ENCODE measurements around the gene PDCD1.
A peak's percentile ranks its signal among the peaks of the same experiment; 100 is the strongest.

The PDCD1 gene

DNA sequence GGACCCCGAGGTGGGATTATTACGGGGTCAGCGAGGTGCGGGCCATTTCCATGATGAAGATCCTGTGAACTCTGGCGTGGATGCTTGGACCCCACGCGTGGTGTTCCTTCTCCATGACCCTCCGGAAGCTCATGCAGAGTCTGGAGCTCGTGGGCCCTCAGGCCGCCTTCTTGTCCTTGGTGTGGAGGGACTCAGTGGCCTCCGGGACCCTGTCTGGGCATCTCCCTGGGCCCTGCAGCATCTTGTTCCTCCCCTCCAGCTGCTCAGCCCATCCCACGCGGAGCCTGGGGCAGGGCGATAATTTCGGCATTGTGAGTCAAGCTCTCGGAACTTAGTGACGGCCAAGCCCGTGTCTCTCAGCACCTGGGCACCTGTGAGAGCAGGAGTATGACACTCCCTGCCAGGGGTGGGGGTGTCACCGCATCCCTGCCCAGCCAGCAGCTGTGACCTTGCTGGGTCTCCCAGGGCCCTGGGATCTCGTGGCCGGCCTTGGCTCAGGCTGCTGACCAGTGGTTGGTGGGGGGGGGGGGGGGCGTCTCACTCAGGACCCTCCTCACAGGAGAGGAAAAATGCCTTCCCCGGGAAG, 35.5 kb upstream of the PDCD1 start:
- no peak for DNase-seq
- no peak overlapping the region for H3K4ac ChIP-seq (ENCODE audit: low read depth in 1 of 2, low read length in 2 of 2)

DNA sequence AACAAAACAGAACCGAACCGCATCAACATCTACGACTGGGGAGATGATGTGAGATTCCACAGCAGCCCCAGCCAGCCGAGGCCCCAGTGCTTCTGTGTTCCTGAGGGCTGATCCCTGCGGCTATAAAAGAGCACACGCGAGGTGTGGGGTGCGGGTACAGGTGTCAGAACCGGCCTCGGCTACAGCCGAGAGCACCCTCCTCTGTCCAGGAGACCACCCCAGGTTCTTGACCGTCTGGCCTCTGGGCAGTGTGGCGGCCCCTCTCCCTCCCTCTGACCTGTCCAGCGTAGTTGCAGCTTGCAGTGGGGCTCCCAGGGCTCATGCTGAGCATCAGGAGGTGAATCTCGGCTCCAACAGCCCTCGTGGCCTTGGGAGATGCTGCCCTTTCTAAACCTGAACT, 34.6 kb upstream of the PDCD1 start:
- Histone ChIP-seq H3K4me2 (ENCODE audit: low read length, poor library complexity, severe bottlenecking) (no peak overlapping the region), H4K91ac (ENCODE audit: low read length) (no peak overlapping the region), H3K23ac (ENCODE audit: low read length in 2 of 2) (no peak overlapping the region), H2AK5ac (ENCODE audit: low read length, severe bottlenecking) (no peak overlapping the region), H3K18ac (ENCODE audit: low read depth in 1 of 2, low read length in 2 of 2) (no peak overlapping the region), H2BK15ac (ENCODE audit: low read depth, poor library complexity, severe bottlenecking) (no peak overlapping the region), H3K36me3 (ENCODE audit: control insufficient read depth in 1 of 2, insufficient read depth in 2 of 2, low read depth in 1 of 2, low read length in 2 of 2) (peaks cover 0 to 6% of the 10 kb centered on the region in 2 experiments), H3K9me3 (ENCODE audit: control insufficient read depth, low read length) (no peaks in the 10 kb centered on the region), H2AFZ (ENCODE audit: low read depth, low read length) (no peak overlapping the region), H3K27ac (ENCODE audit: low read length, poor library complexity, severe bottlenecking) (no peak overlapping the region), H3K4ac (ENCODE audit: low read depth in 1 of 2, low read length in 2 of 2) (no peak overlapping the region), H3K4me1 (ENCODE audit: control insufficient read depth, insufficient read depth, low read depth, low read length) (peaks cover 2% of the 10 kb centered on the region), H2BK5ac (ENCODE audit: low read depth, low read length, poor library complexity, severe bottlenecking) (no peak overlapping the region), H3K79me1 (replicated peaks; ENCODE audit: low read length, poor library complexity, severe bottlenecking) (no peaks in the 10 kb centered on the region), H3K9ac (ENCODE audit: low read length) (no peak overlapping the region), H2BK120ac (ENCODE audit: low read depth, low read length) (no peak overlapping the region), H3K27me3 (ENCODE audit: control insufficient read depth in 1 of 2, insufficient read depth in 1 of 2, low read length in 2 of 2) (no peaks in the 10 kb centered on the region), H2BK12ac (ENCODE audit: low read length in 2 of 2) (no peak overlapping the region), H4K8ac (ENCODE audit: low read length) (no peak overlapping the region), H3K14ac (ENCODE audit: low read length in 2 of 2) (no peak overlapping the region), H3K4me3 (ENCODE audit: insufficient read depth in 1 of 2, low read depth in 1 of 2, low read length in 2 of 2) (no peak overlapping the region)
- WGBS: 90% methylated on average over 16 of the region's 16 CpGs
- no peak for DNase-seq

More for the DNA sequence above, 35.5 kb upstream of the PDCD1 start:
- no peak overlapping the region for H3K14ac ChIP-seq (ENCODE audit: low read length in 2 of 2)
- no peak overlapping the region for H2AK5ac ChIP-seq (ENCODE audit: low read length, severe bottlenecking)
- peaks cover 0 to 6% of the 10 kb centered on the region in 2 experiments for H3K36me3 ChIP-seq (ENCODE audit: control insufficient read depth in 1 of 2, insufficient read depth in 2 of 2, low read depth in 1 of 2, low read length in 2 of 2)
- H3K18ac ChIP-seq (ENCODE audit: low read depth in 1 of 2, low read length in 2 of 2): no peak overlapping the region
- H2BK12ac ChIP-seq (ENCODE audit: low read length in 2 of 2): no peak overlapping the region
- H2BK120ac ChIP-seq (ENCODE audit: low read depth, low read length): no peak overlapping the region
- H3K23ac ChIP-seq (ENCODE audit: low read length in 2 of 2): no peak overlapping the region
- no peak overlapping the region for H2AFZ ChIP-seq (ENCODE audit: low read depth, low read length)
- WGBS: 92% methylated on average over 22 of the region's 23 CpGs
- no peak overlapping the region for H3K27ac ChIP-seq (ENCODE audit: low read length, poor library complexity, severe bottlenecking)
- H3K9ac ChIP-seq (ENCODE audit: low read length): no peak overlapping the region
- H3K4me1 ChIP-seq (ENCODE audit: control insufficient read depth, insufficient read depth, low read depth, low read length): peaks cover 5% of the 10 kb centered on the region
- no peaks in the 10 kb centered on the region for H3K79me1 ChIP-seq (replicated peaks; ENCODE audit: low read length, poor library complexity, severe bottlenecking)
- H4K91ac ChIP-seq (ENCODE audit: low read length): no peak overlapping the region
- H3K27me3 ChIP-seq (ENCODE audit: control insufficient read depth in 1 of 2, insufficient read depth in 1 of 2, low read length in 2 of 2): peaks cover 1 to 3% of the 10 kb centered on the region in 2 experiments
- H3K4me2 ChIP-seq (ENCODE audit: low read length, poor library complexity, severe bottlenecking): no peak overlapping the region
- H3K9me3 ChIP-seq (ENCODE audit: control insufficient read depth, low read length): no peaks in the 10 kb centered on the region
- no peak overlapping the region for H2BK5ac ChIP-seq (ENCODE audit: low read depth, low read length, poor library complexity, severe bottlenecking)
- no peak overlapping the region for H3K4me3 ChIP-seq (ENCODE audit: insufficient read depth in 1 of 2, low read depth in 1 of 2, low read length in 2 of 2)
- H4K8ac ChIP-seq (ENCODE audit: low read length): no peak overlapping the region
- H2BK15ac ChIP-seq (ENCODE audit: low read depth, poor library complexity, severe bottlenecking): no peak overlapping the region

DNA sequence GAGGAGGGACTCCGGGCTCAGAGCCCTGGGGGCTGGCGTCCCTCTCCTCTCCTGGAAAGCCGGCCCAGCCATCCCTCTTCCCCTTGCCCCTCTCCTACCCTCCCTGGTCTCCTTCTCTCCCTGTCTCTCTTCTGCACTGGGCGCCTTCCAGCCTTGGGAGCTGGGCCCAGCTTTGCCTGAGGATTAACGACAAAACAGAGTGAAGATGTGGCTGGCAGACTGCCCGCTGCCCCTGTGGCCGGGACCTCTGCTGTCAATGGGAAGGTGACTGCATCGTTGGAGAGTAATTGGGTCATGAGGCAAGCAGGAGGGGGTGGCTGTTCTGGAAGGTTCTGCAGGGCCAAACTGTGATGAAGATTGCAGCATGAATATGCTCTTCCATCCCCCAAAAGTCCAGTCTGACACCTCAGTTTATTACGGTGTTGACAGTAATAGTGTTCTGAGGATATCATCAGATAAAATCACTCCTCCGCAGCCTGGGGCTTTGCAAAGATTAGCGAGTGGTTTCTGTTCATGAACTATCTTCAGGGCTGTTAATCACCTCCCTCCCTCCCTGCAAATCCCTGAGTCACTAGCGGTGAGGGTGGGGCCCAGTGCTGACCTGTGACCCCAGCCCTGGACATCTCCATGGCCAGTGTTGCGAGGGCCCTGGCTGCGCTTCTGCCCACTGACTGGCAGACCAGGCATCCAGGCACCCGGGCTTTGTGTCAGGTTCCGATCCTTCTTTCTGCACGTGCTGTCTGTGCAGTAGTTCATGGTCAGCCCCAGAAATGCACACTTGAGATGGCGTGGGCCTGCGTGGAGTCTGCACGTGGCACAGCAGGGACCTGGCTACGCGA, 33.8 kb upstream of the PDCD1 start:
- no peak overlapping the region for H2BK120ac ChIP-seq (ENCODE audit: low read depth, low read length)
- H3K14ac ChIP-seq (ENCODE audit: low read length in 2 of 2): peak overlapping the region in 1 of 2 experiments; percentile 92
- H4K8ac ChIP-seq (ENCODE audit: low read length): no peak overlapping the region
- H3K18ac ChIP-seq (ENCODE audit: low read depth in 1 of 2, low read length in 2 of 2): no peak overlapping the region
- peaks cover 2% of the 10 kb centered on the region for H3K4me1 ChIP-seq (ENCODE audit: control insufficient read depth, insufficient read depth, low read depth, low read length)
- H3K4ac ChIP-seq (ENCODE audit: low read depth in 1 of 2, low read length in 2 of 2): no peak overlapping the region
- no peak overlapping the region for H3K23ac ChIP-seq (ENCODE audit: low read length in 2 of 2)
- peak; percentile 22 for DNase-seq
- no peak overlapping the region for H3K27ac ChIP-seq (ENCODE audit: low read length, poor library complexity, severe bottlenecking)
- peak overlapping the region in 1 of 2 experiments; percentile 19 for H2BK12ac ChIP-seq (ENCODE audit: low read length in 2 of 2)
- peaks cover 0 to 6% of the 10 kb centered on the region in 2 experiments for H3K36me3 ChIP-seq (ENCODE audit: control insufficient read depth in 1 of 2, insufficient read depth in 2 of 2, low read depth in 1 of 2, low read length in 2 of 2)
- H3K79me1 ChIP-seq (replicated peaks; ENCODE audit: low read length, poor library complexity, severe bottlenecking): no peaks in the 10 kb centered on the region
- H3K9me3 ChIP-seq (ENCODE audit: control insufficient read depth, low read length): no peaks in the 10 kb centered on the region
- no peak overlapping the region for H3K4me3 ChIP-seq (ENCODE audit: insufficient read depth in 1 of 2, low read depth in 1 of 2, low read length in 2 of 2)
- H2AFZ ChIP-seq (ENCODE audit: low read depth, low read length): no peak overlapping the region
- H2BK15ac ChIP-seq (ENCODE audit: low read depth, poor library complexity, severe bottlenecking): no peak overlapping the region
- WGBS: 78% methylated on average over 22 of the region's 22 CpGs
- no peaks in the 10 kb centered on the region for H3K27me3 ChIP-seq (ENCODE audit: control insufficient read depth in 1 of 2, insufficient read depth in 1 of 2, low read length in 2 of 2)
- H2BK5ac ChIP-seq (ENCODE audit: low read depth, low read length, poor library complexity, severe bottlenecking): no peak overlapping the region
- H3K9ac ChIP-seq (ENCODE audit: low read length): no peak overlapping the region
- no peak overlapping the region for H4K91ac ChIP-seq (ENCODE audit: low read length)
- H2AK5ac ChIP-seq (ENCODE audit: low read length, severe bottlenecking): no peak overlapping the region
- no peak overlapping the region for H3K4me2 ChIP-seq (ENCODE audit: low read length, poor library complexity, severe bottlenecking)

DNA sequence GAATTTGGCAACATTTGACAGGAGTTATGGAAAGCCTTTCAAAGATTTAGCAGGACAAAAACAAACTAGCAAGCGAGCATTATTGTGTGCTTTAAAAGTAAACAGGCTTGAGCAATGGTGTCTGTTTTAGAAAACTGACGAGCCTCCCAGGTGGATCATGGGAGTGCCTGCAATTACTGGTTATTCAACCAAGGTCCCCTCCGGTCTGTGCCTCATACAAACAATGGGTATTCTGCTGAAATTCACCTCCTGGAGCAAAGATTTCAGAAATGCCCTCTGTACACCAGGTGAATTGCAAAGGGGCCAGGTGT, 33.2 kb upstream of the PDCD1 start:
- Histone ChIP-seq H3K36me3 (ENCODE audit: control insufficient read depth in 1 of 2, insufficient read depth in 2 of 2, low read depth in 1 of 2, low read length in 2 of 2) (peaks cover 0 to 10% of the 10 kb centered on the region in 2 experiments), H3K27ac (ENCODE audit: low read length, poor library complexity, severe bottlenecking) (no peak overlapping the region), H4K8ac (ENCODE audit: low read length) (no peak overlapping the region), H3K14ac (ENCODE audit: low read length in 2 of 2) (no peak overlapping the region), H4K91ac (ENCODE audit: low read length) (no peak overlapping the region), H2AK5ac (ENCODE audit: low read length, severe bottlenecking) (no peak overlapping the region), H3K18ac (ENCODE audit: low read depth in 1 of 2, low read length in 2 of 2) (no peak overlapping the region), H3K79me1 (replicated peaks; ENCODE audit: low read length, poor library complexity, severe bottlenecking) (no peaks in the 10 kb centered on the region), H3K4me2 (ENCODE audit: low read length, poor library complexity, severe bottlenecking) (no peak overlapping the region), H2BK12ac (ENCODE audit: low read length in 2 of 2) (no peak overlapping the region), H3K4me3 (ENCODE audit: insufficient read depth in 1 of 2, low read depth in 1 of 2, low read length in 2 of 2) (no peak overlapping the region), H3K4ac (ENCODE audit: low read depth in 1 of 2, low read length in 2 of 2) (no peak overlapping the region), H2BK15ac (ENCODE audit: low read depth, poor library complexity, severe bottlenecking) (no peak overlapping the region), H2BK5ac (ENCODE audit: low read depth, low read length, poor library complexity, severe bottlenecking) (no peak overlapping the region), H3K9ac (ENCODE audit: low read length) (no peak overlapping the region), H2AFZ (ENCODE audit: low read depth, low read length) (no peak overlapping the region), H3K23ac (ENCODE audit: low read length in 2 of 2) (no peak overlapping the region), H3K27me3 (ENCODE audit: control insufficient read depth in 1 of 2, insufficient read depth in 1 of 2, low read length in 2 of 2) (no peaks in the 10 kb centered on the region), H2BK120ac (ENCODE audit: low read depth, low read length) (no peak overlapping the region), H3K9me3 (ENCODE audit: control insufficient read depth, low read length) (no peaks in the 10 kb centered on the region), H3K4me1 (ENCODE audit: control insufficient read depth, insufficient read depth, low read depth, low read length) (peaks cover 2% of the 10 kb centered on the region)
- WGBS: 80% methylated on average over 3 of the region's 3 CpGs
- no peak for DNase-seq

Measured in mesenchymal stem cell (in vitro differentiated cells and primary cell).